Thyroid gland (tissue), 4 donors: ENCODE results near the gene RNF151.

Experiments
- CTCF ChIP-seq, 6 experiments: fragments of 200-600 bp in 3 of 6; fragments of 450-650 bp in 3 of 6; sonication (generic) in 3 of 6; IDR thresholded peaks; one replicate each; pipeline ENCODE4 v1.5.1; 2016 to 2019; ENCODE audit warnings: antibody characterized with exemption in 6 of 6, mild to moderate bottlenecking in 2 of 6, inconsistent platforms in 1 of 6, moderate library complexity in 1 of 6
- POLR2A ChIP-seq, 2 donors: fragments of 450-650 bp; IDR thresholded peaks; one replicate each; pipeline ENCODE4 v1.6.1; 2017; ENCODE audit warnings: antibody characterized with exemption in 2 of 2, mild to moderate bottlenecking in 2 of 2, moderate library complexity in 1 of 2

- TF ChIP-seq CTCF (IDR thresholded peaks at IDR 0.05) (no peak), POLR2A (IDR thresholded peaks at IDR 0.05) (no peak)
Observed at GRCh38 chr16:1929105-1929504, 37.6 kb upstream of the RNF151 start.
